Retinal pigment epithelial cell (primary cell): ENCODE measurements around the gene EWSR1.

Source experiments
- DNase-seq: peaks from one replicate; pipeline ENCODE4 v3.0.0-alpha.2; 2010; ENCODE audit warnings: low read depth
- H3K4me3 ChIP-seq: 2 replicates; pipeline ENCODE4 v1.5.1; 2011; ENCODE audit warnings: mild to moderate bottlenecking, low read length, control low read depth, moderate library complexity
- TF ChIP-seq, protein P1 (sequence below): conservative IDR thresholded peaks from 2 replicates; pipeline ENCODE4 v1.5.1; 2011; ENCODE audit warnings: low read depth, low read length, control low read depth, inconsistent platforms

EWSR1 gene

DNA sequence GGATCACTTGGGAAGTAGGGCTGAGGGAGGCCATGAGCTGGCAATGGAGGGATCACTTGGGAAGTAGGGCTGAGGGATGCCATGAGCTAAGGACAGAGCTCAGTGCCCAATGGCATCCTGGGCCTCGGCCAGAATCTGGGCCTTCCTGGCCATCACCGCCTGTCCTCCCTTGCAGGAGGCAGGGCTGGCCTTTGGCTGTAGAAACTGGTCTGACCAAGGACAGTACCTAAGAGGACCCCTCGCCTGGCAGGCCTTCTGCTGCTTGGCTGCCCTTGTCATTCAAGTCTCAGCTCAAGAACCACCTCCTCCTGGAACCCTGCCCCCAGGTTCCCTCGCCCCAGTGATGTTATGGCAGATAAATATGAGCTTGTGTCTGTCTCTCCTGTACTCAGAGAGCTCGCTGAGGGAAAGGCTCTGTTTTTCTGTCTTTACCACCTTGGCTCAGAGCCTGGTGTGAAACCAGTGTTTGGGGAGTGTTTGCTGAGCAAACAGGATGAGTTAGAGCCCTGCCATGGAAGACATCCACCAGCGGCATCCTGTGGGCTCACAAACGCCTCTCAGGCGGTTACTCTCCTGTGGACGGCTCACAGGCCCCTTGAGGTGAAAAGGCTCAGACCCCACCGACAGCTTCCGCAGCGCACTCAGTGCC is 66.8 kb downstream of the EWSR1 start:
- TF ChIP-seq, protein P1, sequence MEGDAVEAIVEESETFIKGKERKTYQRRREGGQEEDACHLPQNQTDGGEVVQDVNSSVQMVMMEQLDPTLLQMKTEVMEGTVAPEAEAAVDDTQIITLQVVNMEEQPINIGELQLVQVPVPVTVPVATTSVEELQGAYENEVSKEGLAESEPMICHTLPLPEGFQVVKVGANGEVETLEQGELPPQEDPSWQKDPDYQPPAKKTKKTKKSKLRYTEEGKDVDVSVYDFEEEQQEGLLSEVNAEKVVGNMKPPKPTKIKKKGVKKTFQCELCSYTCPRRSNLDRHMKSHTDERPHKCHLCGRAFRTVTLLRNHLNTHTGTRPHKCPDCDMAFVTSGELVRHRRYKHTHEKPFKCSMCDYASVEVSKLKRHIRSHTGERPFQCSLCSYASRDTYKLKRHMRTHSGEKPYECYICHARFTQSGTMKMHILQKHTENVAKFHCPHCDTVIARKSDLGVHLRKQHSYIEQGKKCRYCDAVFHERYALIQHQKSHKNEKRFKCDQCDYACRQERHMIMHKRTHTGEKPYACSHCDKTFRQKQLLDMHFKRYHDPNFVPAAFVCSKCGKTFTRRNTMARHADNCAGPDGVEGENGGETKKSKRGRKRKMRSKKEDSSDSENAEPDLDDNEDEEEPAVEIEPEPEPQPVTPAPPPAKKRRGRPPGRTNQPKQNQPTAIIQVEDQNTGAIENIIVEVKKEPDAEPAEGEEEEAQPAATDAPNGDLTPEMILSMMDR, result no peak
- H3K4me3 ChIP-seq, result no peak overlapping the region
- no peak for DNase-seq

DNA sequence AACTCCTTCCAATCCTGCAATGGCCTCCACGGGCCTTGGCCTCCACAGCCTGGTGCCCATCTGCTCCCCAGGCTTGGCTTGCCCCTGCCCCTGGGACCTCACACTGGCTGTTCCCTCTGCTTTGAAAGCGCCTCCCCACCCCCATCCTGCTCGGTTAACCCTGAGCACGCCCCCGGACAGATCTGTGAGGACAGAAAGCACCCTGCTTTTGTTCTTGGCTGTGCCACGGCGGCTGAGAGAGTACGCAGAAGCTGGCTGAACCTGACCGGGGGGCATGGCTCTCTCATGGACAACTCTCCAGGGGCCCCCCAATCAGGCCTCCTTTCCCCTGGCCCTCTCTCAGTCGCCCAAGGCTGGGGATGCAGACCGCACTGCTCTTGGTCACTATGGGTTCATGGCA is 67.6 kb downstream of the EWSR1 start:
- no peak for DNase-seq
- H3K4me3 ChIP-seq, result no peak overlapping the region
- TF ChIP-seq, protein P1, result no peak

DNA sequence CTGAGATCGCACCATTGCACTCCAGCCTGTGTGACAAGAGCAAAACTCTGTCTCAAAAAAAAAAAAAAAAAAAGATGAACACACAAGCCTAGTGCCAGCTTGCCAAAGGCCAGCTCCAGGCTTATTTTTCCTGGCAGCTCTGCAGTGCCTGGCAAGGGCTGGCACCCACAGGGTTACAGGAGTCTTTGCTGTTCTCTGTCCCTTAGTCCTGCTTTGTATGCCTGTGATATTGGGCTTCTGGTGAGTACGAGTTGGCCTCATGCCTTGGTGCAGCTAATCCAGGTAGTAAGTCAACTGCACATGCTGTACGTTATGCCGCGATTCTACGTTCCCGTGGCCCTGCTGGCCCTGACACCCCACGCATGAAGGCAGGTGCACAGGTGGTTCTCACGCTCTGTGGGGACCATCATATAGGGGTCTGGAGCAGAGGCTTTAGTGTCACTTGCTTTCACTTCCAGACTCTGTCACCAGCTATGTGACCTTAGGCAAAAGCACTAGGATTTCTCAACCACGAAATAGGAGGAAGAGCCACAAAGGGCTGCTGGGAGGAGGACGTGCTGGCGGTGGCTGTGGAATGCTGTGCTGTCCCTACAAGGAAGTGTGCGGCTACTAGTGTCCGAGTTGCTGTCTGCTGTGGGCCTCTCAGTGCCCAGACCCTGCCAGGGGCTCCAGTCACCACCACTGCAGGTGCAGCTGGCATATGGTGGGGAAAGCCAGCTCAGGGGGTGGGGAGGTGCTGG is 68.9 kb downstream of the EWSR1 start:
- TF ChIP-seq, protein P1, result no peak
- H3K4me3 ChIP-seq, result no peak overlapping the region
- no peak for DNase-seq

DNA sequence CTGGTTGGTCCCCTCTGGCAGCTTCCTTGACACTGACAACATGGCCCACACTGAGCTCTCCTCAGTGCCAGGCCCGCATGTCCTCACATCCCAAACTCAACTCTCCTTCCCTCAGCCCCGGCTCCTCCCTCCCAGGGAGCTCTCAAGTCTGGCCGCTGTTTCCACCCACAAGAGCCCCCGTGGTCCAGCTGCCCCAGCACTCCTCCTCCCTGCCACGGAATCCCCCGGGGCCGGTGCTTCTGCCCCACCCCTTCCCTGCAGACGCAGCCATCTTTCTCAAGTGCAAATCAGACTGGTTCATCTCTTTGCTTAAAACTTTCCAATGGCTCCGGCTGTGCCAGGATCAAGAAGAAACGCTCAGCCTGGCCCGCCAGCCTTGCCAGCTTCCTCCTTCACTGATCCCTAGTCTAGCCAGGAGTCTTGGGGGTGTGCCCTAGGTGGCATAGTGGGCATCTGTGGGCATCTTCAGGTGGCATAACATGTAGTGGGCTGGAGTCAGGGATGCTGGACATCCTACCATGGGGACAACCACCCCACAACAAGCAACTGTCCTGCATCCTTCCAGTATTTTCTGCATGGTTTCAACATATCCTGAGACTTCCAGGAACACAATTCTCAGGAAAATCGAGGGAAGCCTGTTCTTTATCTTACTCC is 69.7 kb downstream of the EWSR1 start:
- DNase-seq, result no peak
- TF ChIP-seq, protein P1, result no peak

DNA sequence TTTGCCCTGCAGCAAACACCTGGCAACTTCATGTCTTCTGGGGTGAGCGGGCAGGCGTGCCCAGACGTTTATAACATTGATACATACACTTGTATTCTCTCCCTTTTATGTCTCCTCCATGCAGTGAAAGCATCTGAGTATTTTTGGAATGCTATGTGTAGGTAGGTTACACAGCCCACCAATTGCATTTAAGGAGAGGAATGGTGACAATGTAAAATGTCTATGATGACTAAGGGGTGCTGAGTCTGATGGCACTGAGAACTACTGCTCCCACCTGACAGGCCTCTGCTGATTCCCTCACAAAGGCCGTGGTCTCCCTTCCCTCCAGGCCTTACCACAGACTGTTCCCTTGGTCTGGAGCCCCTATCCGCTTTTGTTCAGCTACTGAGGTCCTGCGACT is 70.3 kb downstream of the EWSR1 start:
- TF ChIP-seq, protein P1, result no peak
- no peak overlapping the region for H3K4me3 ChIP-seq
- DNase-seq, result no peak

More for the DNA sequence above, 69.7 kb downstream of the EWSR1 start:
- H3K4me3 ChIP-seq, result no peak overlapping the region

DNA sequence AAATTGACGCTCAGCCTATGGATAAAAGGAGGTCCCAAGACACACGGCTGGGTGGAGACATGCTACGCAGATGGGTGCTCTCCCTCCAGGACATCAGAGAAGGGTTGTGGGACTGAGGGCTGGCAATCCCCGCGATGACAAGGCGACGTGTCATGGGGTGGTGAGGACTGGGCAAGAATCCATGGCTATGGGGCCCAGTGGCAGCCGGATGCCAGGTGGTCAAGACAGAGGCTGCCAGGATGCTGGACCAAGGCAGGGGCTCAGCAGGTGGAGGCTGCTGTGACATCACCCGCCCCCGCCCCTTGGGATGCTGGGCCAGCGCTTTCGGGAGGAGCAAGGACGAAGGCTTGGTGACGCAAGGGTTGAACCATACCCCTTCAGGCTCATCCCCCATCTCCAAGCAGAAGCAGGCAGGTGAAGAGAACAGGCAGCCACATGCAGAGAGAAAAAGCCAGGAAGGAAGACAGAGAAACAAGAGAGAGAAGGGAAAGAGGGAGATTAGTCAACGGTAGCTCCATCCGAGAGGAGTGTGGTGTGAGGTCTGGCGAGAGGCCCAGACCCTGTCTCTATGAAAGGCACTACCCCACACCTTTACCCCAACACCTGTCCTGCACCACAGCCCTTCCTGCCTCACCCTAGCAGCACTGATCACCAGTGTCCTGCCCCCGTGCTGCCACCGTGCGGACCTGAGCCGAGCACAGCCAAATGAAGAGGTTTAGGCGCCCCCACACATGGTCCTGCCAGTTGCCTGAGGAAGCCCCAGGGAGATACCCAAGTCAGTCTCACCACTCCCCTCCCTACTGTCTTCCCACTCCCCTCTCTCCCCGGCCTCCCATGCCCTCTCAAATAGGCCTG is 71.5 kb downstream of the EWSR1 start:
- H3K4me3 ChIP-seq, result no peak overlapping the region
- DNase-seq, result no peak
- TF ChIP-seq, protein P1, result no peak
